Memory B cell (primary cell): Measurements from ENCODE around the gene EYA2.
"Not testable (repeated sequence)": the region's sequence is repeated elsewhere in the genome, so short reads cannot be mapped to it uniquely, and the experiment has no call there.

Experiments
- ATAC-seq: fragments of 150-1000 bp; cut with Tn5 transposase; 2 replicates; pipeline ENCODE4 v1.10.0; 2021; ENCODE audit warnings: low read depth, mild to moderate bottlenecking, moderate library complexity
- DNase-seq, 2 donors: peaks; one replicate each; pipeline ENCODE4 v3.0.0; 2022; ENCODE audit warnings: low spot score in 2 of 2
- H3K27ac Mint-ChIP-seq: one replicate; pipeline ENCODE4 v1.8.0; 2022; ENCODE audit warnings: mild to moderate bottlenecking, moderate library complexity, mixed read lengths
- H3K27me3 Mint-ChIP-seq: one replicate; pipeline ENCODE4 v1.8.0; 2022; ENCODE audit warnings: mixed read lengths
- H3K36me3 Mint-ChIP-seq: one replicate; pipeline ENCODE4 v1.8.0; 2022; ENCODE audit warnings: mild to moderate bottlenecking, mixed read lengths
- H3K4me1 Mint-ChIP-seq: one replicate; pipeline ENCODE4 v1.8.0; 2022; ENCODE audit warnings: mixed read lengths
- H3K4me3 Mint-ChIP-seq: one replicate; pipeline ENCODE4 v1.8.0; 2022; ENCODE audit warnings: mild to moderate bottlenecking, moderate library complexity, mixed read lengths
- H3K9me3 Mint-ChIP-seq: one replicate; pipeline ENCODE4 v1.8.0; 2022; ENCODE audit warnings: mixed read lengths

EYA2 gene

DNA sequence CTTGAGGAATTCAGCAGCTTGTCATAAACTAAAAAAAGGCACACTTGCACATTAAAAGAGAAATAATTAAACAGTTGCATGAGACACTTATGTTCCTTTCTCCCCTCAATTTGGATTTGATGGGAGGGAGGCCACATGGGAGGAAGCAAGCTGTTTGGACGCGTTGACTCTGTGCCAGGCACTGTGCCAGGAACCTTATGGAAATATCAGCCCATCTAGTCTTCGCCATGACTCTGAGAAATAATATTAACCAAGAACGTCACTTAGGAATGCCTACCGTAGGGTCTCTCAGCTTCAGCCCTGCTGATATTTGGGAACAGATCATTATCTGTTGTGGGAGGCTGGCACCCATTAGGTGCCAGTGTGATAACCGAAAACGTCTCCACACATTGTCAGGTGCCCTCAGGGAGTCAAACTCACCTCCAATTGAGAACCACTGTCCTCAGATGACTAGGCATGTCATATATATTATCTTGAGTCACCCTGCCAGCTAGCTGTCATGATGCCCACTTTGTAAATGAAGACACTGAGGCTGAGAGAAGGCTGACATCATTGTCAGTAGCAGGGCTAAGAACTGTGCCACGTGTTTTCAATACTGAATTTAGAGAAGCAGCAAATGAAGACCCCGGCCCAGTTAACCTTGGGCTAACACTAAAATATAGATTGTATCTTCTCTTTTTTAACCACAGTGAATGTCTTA is 36.1 kb downstream of the EYA2 start:
- Mint-ChIP-seq H3K4me3 (no peak overlapping the region), H3K27me3 (peaks cover 8% of the 10 kb centered on the region), H3K27ac (no peak overlapping the region)

DNA sequence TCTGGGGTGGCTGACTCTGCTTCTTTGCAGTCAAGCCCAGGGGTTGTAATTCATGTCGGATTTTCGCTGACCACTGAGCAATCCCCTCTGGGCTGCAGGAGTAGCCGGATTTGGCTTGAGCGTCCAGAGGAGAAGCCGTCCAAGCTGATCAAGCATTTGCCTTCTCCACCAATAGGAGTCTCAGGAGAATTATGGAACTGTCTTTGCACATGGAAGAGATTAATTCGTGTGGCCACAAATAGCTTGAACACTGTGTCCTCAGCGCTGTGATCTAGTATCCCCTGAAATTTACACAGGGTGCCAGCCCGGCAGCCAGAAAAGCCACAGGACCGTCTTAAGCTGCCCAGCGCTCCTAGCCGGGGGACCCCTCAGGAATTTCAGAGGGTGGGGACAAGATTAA is 37.1 kb downstream of the EYA2 start:
- ATAC-seq: no peak
- DNase-seq: no peak
- Mint-ChIP-seq H3K27ac (no peak overlapping the region), H3K4me1 (no peaks in the 10 kb centered on the region), H3K36me3 (no peaks in the 10 kb centered on the region), H3K27me3 (peaks cover 8% of the 10 kb centered on the region), H3K9me3 (no peaks in the 10 kb centered on the region), H3K4me3 (no peak overlapping the region)

More for the DNA sequence above, 36.1 kb downstream of the EYA2 start:
- DNase-seq (no peak), ATAC-seq (no peak)
- no peaks in the 10 kb centered on the region for H3K36me3 Mint-ChIP-seq
- no peaks in the 10 kb centered on the region for H3K9me3 Mint-ChIP-seq
- no peaks in the 10 kb centered on the region for H3K4me1 Mint-ChIP-seq

DNA sequence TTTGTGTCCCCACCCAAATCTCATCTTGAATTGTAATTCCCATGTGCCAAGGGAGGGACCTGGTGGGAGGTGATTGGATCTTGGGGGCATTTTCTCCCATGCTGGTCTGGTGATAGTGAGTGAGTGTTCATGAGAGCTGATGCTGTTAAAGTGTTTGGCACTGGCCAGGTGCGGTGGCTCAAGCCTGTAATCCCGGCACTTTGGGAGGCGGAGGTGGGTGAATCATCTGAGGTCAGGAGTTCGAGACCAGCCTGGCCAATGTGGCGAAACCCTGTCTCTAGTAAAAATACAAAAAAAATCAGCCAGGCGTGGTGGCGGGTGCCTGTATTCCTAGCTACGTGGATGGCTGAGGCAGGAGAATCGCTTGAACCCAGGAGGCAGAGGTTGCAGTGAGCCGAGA is 37.8 kb downstream of the EYA2 start:
- ATAC-seq, H3K27ac Mint-ChIP-seq, H3K27me3 Mint-ChIP-seq, H3K4me1 Mint-ChIP-seq, H3K36me3 Mint-ChIP-seq, H3K9me3 Mint-ChIP-seq, DNase-seq, H3K4me3 Mint-ChIP-seq: not testable (repeated sequence)

DNA sequence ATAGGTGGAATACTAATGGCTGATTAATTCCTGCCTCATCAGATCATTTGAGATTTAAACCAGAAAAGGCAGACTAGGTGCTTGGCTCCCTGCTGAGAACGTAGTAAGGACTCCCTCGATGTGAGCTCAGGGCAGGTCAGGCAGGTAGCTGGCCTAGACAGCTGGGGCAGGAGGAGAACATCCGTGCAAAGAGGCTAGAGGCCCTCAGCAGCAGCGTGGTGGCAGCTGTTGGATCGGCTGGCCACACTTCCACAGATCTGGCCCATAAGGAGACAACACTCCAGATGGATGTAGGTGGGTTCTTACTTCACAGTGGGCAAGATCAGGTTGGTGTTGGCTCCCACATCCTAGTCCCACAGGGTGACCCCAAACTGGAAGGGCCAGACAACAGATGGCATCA is 38.5 kb downstream of the EYA2 start:
- no peak overlapping the region for H3K4me3 Mint-ChIP-seq
- H3K36me3 Mint-ChIP-seq: no peaks in the 10 kb centered on the region
- H3K4me1 Mint-ChIP-seq: no peaks in the 10 kb centered on the region

DNA sequence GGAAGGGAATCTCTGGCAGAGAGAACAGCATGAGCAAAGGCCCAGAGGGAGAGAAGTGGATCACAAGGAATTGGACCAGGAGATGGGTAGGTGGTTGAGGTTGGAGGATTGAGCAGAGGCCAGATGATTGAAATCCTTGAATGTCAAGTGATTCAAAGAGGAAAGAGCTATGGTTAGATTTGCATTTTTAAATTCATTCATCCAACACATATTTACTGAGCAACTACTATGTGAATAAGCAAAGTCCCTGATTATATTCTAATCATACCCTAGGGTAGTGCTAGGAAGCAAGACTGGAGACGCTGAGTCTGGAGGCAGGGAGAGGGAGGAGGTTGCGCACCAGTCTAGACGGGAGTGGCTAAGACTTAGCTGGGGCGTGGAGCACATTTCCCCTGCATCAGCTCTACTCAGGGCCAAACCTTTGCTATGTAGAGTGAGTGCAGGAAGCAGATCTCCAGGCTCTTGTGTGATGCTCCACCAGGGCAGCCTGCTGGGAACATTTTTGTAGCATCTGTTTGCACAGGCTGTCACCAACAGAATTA is 40.2 kb downstream of the EYA2 start:
- ATAC-seq: no peak
- Mint-ChIP-seq H3K4me1 (no peaks in the 10 kb centered on the region), H3K36me3 (peaks cover 2% of the 10 kb centered on the region), H3K27me3 (peaks cover 7% of the 10 kb centered on the region), H3K4me3 (no peak overlapping the region), H3K27ac (no peak overlapping the region), H3K9me3 (no peaks in the 10 kb centered on the region)
- DNase-seq: no peak

More for the DNA sequence above, 38.5 kb downstream of the EYA2 start:
- ATAC-seq (no peak), DNase-seq (no peak)
- H3K9me3 Mint-ChIP-seq: no peaks in the 10 kb centered on the region
- H3K27me3 Mint-ChIP-seq: peaks cover 8% of the 10 kb centered on the region
- no peak overlapping the region for H3K27ac Mint-ChIP-seq

DNA sequence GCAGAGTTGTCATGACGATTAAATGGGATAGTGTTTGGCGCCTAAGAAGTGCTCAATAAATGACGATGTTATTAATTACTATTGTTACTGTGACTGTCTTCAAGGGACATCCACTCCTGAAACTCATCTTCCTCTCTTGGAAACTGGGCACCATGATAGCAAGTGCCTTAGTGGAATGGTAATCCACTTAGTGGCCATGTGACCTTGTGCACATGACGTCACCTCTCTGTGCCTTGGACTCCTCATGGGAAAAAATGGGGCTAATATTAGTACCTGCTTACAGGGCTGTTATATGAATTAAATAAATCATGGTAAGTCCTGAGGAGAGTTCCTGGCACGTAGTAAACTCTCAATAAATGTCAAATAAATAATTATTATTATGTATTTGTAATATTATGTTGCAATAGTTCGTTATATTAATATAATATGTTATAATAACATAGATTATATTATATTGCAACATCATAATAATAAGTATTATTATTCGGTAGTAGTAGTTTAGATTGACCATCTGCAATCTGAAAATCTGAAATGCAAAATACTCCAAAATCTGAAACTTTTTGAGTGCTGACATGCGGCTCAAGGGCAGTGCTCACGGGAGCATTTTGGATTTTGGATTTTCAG is 40.9 kb downstream of the EYA2 start:
- H3K4me3 Mint-ChIP-seq: no peak overlapping the region
- ATAC-seq (no peak), DNase-seq (no peak)
- no peak overlapping the region for H3K27ac Mint-ChIP-seq
- H3K9me3 Mint-ChIP-seq: no peaks in the 10 kb centered on the region
- no peaks in the 10 kb centered on the region for H3K4me1 Mint-ChIP-seq
- H3K27me3 Mint-ChIP-seq: peaks cover 5% of the 10 kb centered on the region
- peaks cover 2% of the 10 kb centered on the region for H3K36me3 Mint-ChIP-seq

DNA sequence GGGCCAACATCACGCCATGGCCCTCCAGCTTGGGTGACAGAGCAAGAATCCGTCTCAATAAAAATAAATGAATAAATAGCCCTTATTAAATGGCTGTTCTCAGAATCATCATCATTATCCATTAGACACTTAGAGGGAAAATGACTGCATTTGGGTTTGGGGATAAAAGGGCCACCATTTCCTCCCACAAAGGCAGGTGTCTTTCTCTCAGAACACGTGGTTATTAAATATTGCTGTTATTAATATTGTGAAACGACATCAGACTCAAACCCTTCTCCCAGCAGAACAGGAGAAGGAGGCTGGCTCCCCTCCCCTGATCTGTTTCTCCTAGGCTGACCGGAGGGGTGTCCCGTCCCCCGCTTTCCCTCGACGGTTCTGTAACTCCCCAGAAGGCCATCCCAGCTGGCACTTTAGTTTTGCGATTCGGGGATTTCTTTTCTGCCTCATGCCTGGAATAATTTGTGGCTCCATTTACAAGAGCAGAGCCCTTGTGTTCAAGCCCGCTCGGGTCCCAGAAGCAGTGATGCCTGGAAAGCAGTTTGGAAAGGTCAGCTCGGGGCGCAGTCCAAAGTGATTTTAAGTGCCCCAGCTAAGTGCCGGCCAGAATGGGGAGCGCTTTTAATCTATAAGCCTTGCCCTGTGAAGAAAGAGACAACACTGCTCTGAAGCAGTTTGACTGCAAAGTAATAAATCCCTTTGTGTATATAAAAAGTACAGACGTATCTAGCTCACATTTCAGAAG is 41.9 kb downstream of the EYA2 start:
- Mint-ChIP-seq H3K27ac (no peak overlapping the region), H3K27me3 (peaks cover 5% of the 10 kb centered on the region), H3K4me3 (no peak overlapping the region), H3K36me3 (peaks cover 2% of the 10 kb centered on the region), H3K4me1 (no peaks in the 10 kb centered on the region), H3K9me3 (no peaks in the 10 kb centered on the region)
- DNase-seq: no peak
- no peak for ATAC-seq

DNA sequence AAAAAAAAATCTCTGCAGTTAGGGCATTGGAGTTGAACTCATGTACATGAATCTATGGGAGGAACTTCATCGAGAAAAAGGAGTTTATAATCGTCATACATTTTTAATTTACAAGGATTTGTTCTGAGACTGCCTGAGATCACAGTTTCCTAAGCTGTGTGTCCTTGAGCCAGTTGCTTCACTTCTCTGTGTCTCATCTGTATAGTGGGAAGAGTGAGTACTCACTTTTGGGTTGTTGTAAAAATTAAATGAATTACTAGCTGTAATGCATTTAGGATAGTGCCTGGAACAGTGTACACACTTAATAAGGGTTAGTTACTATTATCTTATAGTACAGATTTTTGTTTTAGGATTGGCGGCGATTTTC is 42.5 kb downstream of the EYA2 start:
- Mint-ChIP-seq H3K36me3 (peaks cover 2% of the 10 kb centered on the region), H3K4me3 (no peak overlapping the region), H3K27ac (no peak overlapping the region), H3K9me3 (no peaks in the 10 kb centered on the region), H3K27me3 (peaks cover 5% of the 10 kb centered on the region), H3K4me1 (no peaks in the 10 kb centered on the region)
- DNase-seq (no peak), ATAC-seq (no peak)

DNA sequence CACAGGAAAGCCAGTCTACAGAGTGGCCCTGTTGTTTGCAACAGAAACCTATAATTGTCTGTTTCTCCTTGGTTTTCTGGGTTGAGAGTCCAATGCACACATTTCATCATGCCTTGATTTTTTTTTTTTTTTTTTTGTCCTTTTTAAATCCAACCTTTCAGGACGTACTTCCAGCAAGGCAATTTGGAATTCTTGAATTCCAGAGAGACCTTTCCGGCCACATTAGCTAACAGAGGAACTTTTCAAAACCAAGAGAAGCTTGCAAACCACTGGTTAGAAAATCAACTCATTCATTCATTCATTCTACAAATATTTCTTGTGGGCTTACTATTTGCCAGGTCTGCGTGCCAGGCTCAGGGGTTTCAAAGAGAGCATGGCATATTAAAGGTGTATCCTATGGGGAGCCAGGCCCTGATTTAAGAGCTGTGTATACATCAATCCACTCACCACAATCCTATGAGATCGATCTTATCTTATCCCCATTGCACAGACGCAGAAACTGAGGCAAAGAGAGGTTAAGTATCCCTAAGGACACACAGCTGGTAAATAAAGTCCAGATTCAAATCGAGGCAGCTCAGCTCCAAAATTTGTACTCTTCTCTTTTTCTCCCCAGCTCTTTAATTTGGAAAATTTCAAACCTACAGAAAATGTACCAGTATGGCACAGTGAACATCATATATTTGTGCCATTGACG is 43.0 kb downstream of the EYA2 start:
- H3K9me3 Mint-ChIP-seq: no peaks in the 10 kb centered on the region

DNA sequence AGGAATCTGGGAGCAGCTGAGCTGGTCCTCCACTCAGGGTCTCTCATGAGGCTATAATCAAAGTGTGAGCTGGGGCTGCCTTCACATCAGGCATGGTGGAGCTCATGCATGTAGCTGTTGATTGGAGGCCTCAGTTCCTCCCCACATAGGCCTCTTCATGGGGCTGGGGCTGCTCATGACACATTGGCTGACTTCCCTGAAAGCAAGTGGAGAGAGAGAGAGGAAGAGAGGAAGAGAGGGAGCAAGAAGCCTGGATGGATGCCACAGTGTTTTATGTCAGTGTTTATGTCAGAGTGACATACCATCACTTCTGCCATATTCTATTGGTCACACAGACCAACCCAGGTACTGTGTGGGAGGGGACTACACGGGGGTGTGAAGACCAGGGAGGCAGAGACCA is 43.8 kb downstream of the EYA2 start:
- no peak overlapping the region for H3K27ac Mint-ChIP-seq
- peaks cover 2% of the 10 kb centered on the region for H3K36me3 Mint-ChIP-seq
- no peaks in the 10 kb centered on the region for H3K4me1 Mint-ChIP-seq
- no peaks in the 10 kb centered on the region for H3K9me3 Mint-ChIP-seq
- peaks cover 4% of the 10 kb centered on the region for H3K27me3 Mint-ChIP-seq
- ATAC-seq: no peak
- H3K4me3 Mint-ChIP-seq: no peak overlapping the region
- no peak for DNase-seq

More for the DNA sequence above, 43.0 kb downstream of the EYA2 start:
- H3K36me3 Mint-ChIP-seq: peaks cover 2% of the 10 kb centered on the region
- ATAC-seq (no peak), DNase-seq (no peak)
- no peaks in the 10 kb centered on the region for H3K4me1 Mint-ChIP-seq
- H3K27ac Mint-ChIP-seq: no peak overlapping the region
- H3K4me3 Mint-ChIP-seq: no peak overlapping the region
- H3K27me3 Mint-ChIP-seq: peaks cover 5% of the 10 kb centered on the region

DNA sequence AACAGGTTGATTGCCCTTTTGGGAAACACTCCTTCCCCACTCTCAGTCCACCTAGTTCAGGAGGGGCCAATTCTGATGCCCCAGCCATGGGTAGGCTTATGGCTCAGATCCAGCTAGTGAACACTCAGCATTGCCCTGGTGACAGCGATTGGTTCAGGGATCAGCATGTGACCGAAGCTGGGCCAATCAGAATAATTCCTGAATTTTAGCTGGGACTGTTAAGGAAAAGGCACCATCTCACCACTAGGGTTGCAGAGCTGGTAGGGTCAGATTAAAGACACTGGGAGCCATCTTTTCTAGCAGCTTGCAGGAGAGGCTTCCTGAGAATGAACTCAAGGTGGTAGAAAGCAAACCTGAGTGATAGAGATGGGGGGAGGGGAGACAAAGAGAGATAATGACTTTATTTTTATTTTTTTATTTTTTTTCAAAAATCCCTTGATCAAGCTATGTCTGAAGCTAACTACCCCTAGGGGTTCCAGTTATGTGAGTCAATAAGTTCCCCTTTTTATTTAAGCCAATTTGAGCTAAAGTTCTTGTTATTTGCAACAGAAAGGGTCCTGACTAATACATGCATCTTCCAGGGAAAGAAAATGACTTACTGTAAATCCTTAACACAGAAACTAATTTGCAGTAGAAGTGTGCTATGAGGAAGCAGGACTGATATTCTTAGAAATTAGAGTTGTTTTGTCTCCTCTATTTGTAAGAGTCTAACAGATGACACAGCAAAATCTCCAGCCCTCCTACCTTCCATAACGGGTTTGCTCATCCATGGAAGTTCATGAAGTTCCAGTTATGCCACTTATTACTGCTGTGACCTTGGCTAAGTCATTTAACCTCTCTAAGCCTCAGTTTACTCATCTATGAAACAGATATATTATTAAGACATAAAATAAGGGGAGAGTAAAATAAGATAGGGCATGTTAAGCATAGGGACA is 44.7 kb downstream of the EYA2 start:
- Mint-ChIP-seq H3K36me3 (peaks cover 2% of the 10 kb centered on the region), H3K27me3 (peaks cover 6% of the 10 kb centered on the region), H3K9me3 (no peaks in the 10 kb centered on the region), H3K4me3 (no peak overlapping the region), H3K27ac (no peak overlapping the region), H3K4me1 (no peaks in the 10 kb centered on the region)
- no peak for DNase-seq
- ATAC-seq: peak; percentile 19

DNA sequence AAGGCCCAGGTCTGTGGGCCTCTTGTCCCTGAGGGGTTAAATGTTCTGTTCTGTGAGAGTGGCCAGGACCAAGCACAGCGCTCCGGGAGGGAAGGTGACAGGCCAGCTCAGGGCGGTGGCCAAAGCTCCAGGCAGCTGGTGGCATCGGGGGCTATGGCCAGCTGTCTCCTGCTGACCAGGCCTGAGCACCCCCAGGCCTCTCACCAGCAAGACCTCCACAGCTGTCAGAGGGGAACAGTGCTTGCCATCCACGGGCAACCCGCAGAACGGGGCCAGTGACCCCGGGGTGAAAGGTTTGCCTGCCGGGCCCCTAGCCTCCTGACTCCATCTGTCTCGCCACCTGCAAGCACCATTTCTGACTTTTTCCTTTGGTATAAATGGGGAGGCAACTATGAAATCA is 46.0 kb downstream of the EYA2 start:
- ATAC-seq: no peak
- H3K27ac Mint-ChIP-seq: no peak overlapping the region

DNA sequence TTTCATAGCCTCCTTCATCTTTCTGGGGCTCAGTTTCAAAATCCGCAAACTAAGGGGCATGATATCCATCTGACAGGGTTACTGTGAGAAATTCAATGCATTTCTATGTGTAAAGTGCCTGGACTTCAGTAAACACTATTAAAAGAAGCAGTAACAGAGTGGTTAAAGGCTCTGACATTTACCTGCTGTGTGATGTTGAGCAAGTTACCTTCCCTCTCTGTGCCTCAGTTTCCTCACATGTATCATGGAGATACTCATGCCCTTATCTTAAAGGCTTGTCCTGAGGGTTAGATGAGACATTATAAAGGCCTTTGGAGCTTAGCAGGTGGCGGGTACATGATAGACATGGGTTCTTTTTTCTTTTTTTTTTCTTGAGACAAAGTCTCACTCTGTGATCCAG is 46.8 kb downstream of the EYA2 start:
- Mint-ChIP-seq H3K36me3 (peaks cover 2% of the 10 kb centered on the region), H3K27ac (no peak overlapping the region), H3K27me3 (peaks cover 3% of the 10 kb centered on the region)

More for the DNA sequence above, 46.0 kb downstream of the EYA2 start:
- Mint-ChIP-seq H3K4me3 (no peak overlapping the region), H3K9me3 (no peaks in the 10 kb centered on the region), H3K27me3 (peaks cover 3% of the 10 kb centered on the region), H3K4me1 (no peaks in the 10 kb centered on the region), H3K36me3 (peaks cover 2% of the 10 kb centered on the region)
- no peak for DNase-seq

More for the DNA sequence above, 46.8 kb downstream of the EYA2 start:
- H3K4me3 Mint-ChIP-seq: no peak overlapping the region
- no peaks in the 10 kb centered on the region for H3K9me3 Mint-ChIP-seq
- H3K4me1 Mint-ChIP-seq: no peaks in the 10 kb centered on the region
- ATAC-seq: no peak
- no peak for DNase-seq
